Parathyroid adenoma (tissue), 2 donors: ENCODE measurements around the gene INF2.

Experiments used
- H2AFZ ChIP-seq: fragments of 300-600 bp; sonication (generic); one replicate; pipeline ENCODE4 v1.7.0; 2017; ENCODE audit warnings: antibody characterized with exemption, mild to moderate bottlenecking
- H3K27ac ChIP-seq: fragments of 300-600 bp; sonication (generic); one replicate; pipeline ENCODE4 v1.7.0; 2017
- H3K27me3 ChIP-seq: fragments of 300-600 bp; sonication (generic); one replicate; pipeline ENCODE4 v1.7.0; 2017; ENCODE audit warnings: low read length; ENCODE audit not compliant: control insufficient read depth, insufficient read depth
- H3K36me3 ChIP-seq: fragments of 300-600 bp; sonication (generic); one replicate; pipeline ENCODE4 v1.7.0; 2017; ENCODE audit warnings: low read length; ENCODE audit not compliant: control insufficient read depth, insufficient read depth
- H3K4me1 ChIP-seq: fragments of 300-600 bp; sonication (generic); one replicate; pipeline ENCODE4 v1.7.0; 2017; ENCODE audit warnings: control low read depth
- H3K4me2 ChIP-seq: fragments of 300-600 bp; sonication (generic); one replicate; pipeline ENCODE4 v1.7.0; 2017; ENCODE audit warnings: low read length
- H3K4me3 ChIP-seq: fragments of 300-600 bp; sonication (generic); one replicate; pipeline ENCODE4 v1.7.0; 2017; ENCODE audit warnings: low read depth, low read length
- H3K79me2 ChIP-seq: fragments of 300-600 bp; sonication (generic); one replicate; pipeline ENCODE4 v1.7.0; 2017; ENCODE audit warnings: control low read depth
- H3K9ac ChIP-seq: fragments of 300-600 bp; sonication (generic); one replicate; pipeline ENCODE4 v1.7.0; 2017; ENCODE audit warnings: mild to moderate bottlenecking
- H3K9me3 ChIP-seq: fragments of 300-600 bp; sonication (generic); one replicate; pipeline ENCODE4 v1.7.0; 2017; ENCODE audit warnings: low read length; ENCODE audit not compliant: control insufficient read depth
- TF ChIP-seq, protein P1 (sequence below): fragments of 300-600 bp; sonication (generic); IDR thresholded peaks from one replicate; pipeline ENCODE4 v1.7.0; 2017; ENCODE audit warnings: antibody characterized with exemption, mild to moderate bottlenecking
- donor health status: primary hyperparathyroidism.

The INF2 gene

DNA sequence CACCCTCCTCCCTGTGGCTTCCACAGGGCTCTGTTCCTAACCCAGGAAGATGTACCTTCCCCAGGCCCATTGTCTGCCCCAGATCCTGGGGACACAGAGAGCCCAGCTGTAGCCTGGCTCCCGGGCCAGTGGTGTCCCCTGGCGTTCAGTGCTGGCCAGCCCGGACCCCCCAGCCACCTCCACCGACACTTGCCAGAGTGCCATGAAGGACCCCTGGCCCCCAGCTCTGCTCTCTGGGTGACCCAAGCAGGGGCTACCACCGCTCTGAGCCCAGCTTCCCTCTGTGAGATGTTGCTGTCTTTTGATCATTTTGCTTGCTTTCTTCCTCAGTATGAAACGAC is 6.2 kb downstream of the INF2 start:
- no peak overlapping the region for H3K4me3 ChIP-seq
- H3K4me1 ChIP-seq = no peaks in the 10 kb centered on the region
- no peak overlapping the region for H3K4me2 ChIP-seq
- TF ChIP-seq, protein P1, sequence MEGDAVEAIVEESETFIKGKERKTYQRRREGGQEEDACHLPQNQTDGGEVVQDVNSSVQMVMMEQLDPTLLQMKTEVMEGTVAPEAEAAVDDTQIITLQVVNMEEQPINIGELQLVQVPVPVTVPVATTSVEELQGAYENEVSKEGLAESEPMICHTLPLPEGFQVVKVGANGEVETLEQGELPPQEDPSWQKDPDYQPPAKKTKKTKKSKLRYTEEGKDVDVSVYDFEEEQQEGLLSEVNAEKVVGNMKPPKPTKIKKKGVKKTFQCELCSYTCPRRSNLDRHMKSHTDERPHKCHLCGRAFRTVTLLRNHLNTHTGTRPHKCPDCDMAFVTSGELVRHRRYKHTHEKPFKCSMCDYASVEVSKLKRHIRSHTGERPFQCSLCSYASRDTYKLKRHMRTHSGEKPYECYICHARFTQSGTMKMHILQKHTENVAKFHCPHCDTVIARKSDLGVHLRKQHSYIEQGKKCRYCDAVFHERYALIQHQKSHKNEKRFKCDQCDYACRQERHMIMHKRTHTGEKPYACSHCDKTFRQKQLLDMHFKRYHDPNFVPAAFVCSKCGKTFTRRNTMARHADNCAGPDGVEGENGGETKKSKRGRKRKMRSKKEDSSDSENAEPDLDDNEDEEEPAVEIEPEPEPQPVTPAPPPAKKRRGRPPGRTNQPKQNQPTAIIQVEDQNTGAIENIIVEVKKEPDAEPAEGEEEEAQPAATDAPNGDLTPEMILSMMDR = no peak
- H3K27me3 ChIP-seq = no peaks in the 10 kb centered on the region
- H3K79me2 ChIP-seq = peaks cover 3% of the 10 kb centered on the region
- H3K9me3 ChIP-seq = no peaks in the 10 kb centered on the region
- H3K36me3 ChIP-seq = no peaks in the 10 kb centered on the region
- no peak overlapping the region for H2AFZ ChIP-seq
- H3K9ac ChIP-seq = no peak overlapping the region
- no peak overlapping the region for H3K27ac ChIP-seq

- Histone ChIP-seq H3K4me3 (no peak overlapping the region), H3K27ac (no peak overlapping the region), H3K36me3 (no peaks in the 10 kb centered on the region), H3K79me2 (peaks cover 3% of the 10 kb centered on the region), H3K4me1 (no peaks in the 10 kb centered on the region), H3K4me2 (no peak overlapping the region), H3K27me3 (no peaks in the 10 kb centered on the region), H3K9me3 (no peaks in the 10 kb centered on the region), H3K9ac (no peak overlapping the region), H2AFZ (no peak overlapping the region)
- TF ChIP-seq, protein P1 = no peak
Observed at GRCh38 chr14:104696671-104697316, 7.4 kb downstream of the INF2 start.

GRCh38 chr14:104697317-104697703 is 7.9 kb downstream of the INF2 start:
- no peaks in the 10 kb centered on the region for H3K9me3 ChIP-seq
- no peak overlapping the region for H3K4me2 ChIP-seq
- H3K27me3 ChIP-seq = no peaks in the 10 kb centered on the region
- no peak overlapping the region for H3K9ac ChIP-seq
- TF ChIP-seq, protein P1 = no peak
- no peak overlapping the region for H3K4me3 ChIP-seq
- no peaks in the 10 kb centered on the region for H3K4me1 ChIP-seq
- H3K79me2 ChIP-seq = no peaks in the 10 kb centered on the region
- no peak overlapping the region for H3K27ac ChIP-seq
- no peaks in the 10 kb centered on the region for H3K36me3 ChIP-seq
- H2AFZ ChIP-seq = no peak overlapping the region

GRCh38 chr14:104697892-104698583 is 8.6 kb downstream of the INF2 start:
- Histone ChIP-seq H3K27ac (no peak overlapping the region), H3K4me3 (no peak overlapping the region), H3K36me3 (no peaks in the 10 kb centered on the region)

More at GRCh38 chr14:104697892-104698583, 8.6 kb downstream of the INF2 start:
- H3K79me2 ChIP-seq = no peaks in the 10 kb centered on the region
- no peak overlapping the region for H3K4me2 ChIP-seq
- H3K9ac ChIP-seq = no peak overlapping the region
- no peaks in the 10 kb centered on the region for H3K4me1 ChIP-seq
- H3K27me3 ChIP-seq = no peaks in the 10 kb centered on the region
- H3K9me3 ChIP-seq = no peaks in the 10 kb centered on the region
- TF ChIP-seq, protein P1 = no peak
- no peak overlapping the region for H2AFZ ChIP-seq
